ENCODE data around the gene KCNJ16.
"Not testable (repeated sequence)": the region's sequence is repeated elsewhere in the genome, so short reads cannot be mapped to it uniquely, and the experiment has no call there.

KCNJ16 gene

GRCh38 chr17:70074956-70075355 is at the start of gene KCNJ16:
KCNJ16 (plus strand) TSS chr17:70075225; CDS start chr17:70132088, 56,863 bp downstream.
- DNase-seq, result no peak

- DNase-seq, result no peak
These were observed 46.6 kb upstream of the KCNJ16 start for GRCh38 chr17:70028397-70028796.

GRCh38 chr17:70028978-70029767 is 45.9 kb upstream of the KCNJ16 start:
- no peak for DNase-seq

- DNase-seq, result no peak
These were observed 44.7 kb upstream of the KCNJ16 start for GRCh38 chr17:70030371-70030770.

- no peak for DNase-seq
These were observed 43.7 kb upstream of the KCNJ16 start for GRCh38 chr17:70031341-70031740.

GRCh38 chr17:70033165-70033564 is 41.9 kb upstream of the KCNJ16 start:
- DNase-seq, result no peak

GRCh38 chr17:70034158-70034557 is 40.9 kb upstream of the KCNJ16 start:
- no peak for DNase-seq

GRCh38 chr17:70037498-70037897 is 37.5 kb upstream of the KCNJ16 start:
- no peak for DNase-seq

- no peak for DNase-seq
These were observed 34.7 kb upstream of the KCNJ16 start for GRCh38 chr17:70040336-70040735.

- DNase-seq, result no peak
These were observed 34.0 kb upstream of the KCNJ16 start for GRCh38 chr17:70041061-70041460.

- no peak for DNase-seq
These were observed 33.5 kb upstream of the KCNJ16 start for GRCh38 chr17:70041540-70041939.

GRCh38 chr17:70045780-70046179 is 29.2 kb upstream of the KCNJ16 start:
- DNase-seq, result not testable (repeated sequence)

GRCh38 chr17:70047619-70048419 is 27.2 kb upstream of the KCNJ16 start:
- no peak for DNase-seq

- no peak for DNase-seq
These were observed 25.0 kb upstream of the KCNJ16 start for GRCh38 chr17:70049801-70050591.

GRCh38 chr17:70050931-70051330 is 24.1 kb upstream of the KCNJ16 start:
- DNase-seq, result no peak

GRCh38 chr17:70053241-70054234 is 21.5 kb upstream of the KCNJ16 start:
- no peak for DNase-seq

GRCh38 chr17:70055000-70055399 is 20.0 kb upstream of the KCNJ16 start:
- no peak for DNase-seq

GRCh38 chr17:70059071-70059470 is 16.0 kb upstream of the KCNJ16 start:
- no peak for DNase-seq

- DNase-seq, result no peak
These were observed 15.4 kb upstream of the KCNJ16 start for GRCh38 chr17:70059649-70060048.

GRCh38 chr17:70060415-70060814 is 14.6 kb upstream of the KCNJ16 start:
- no peak for DNase-seq

- no peak for DNase-seq
These were observed 7.9 kb upstream of the KCNJ16 start for GRCh38 chr17:70067134-70067533.

All from activated T-cell treated with anti-CD3 and anti-CD28 coated beads, Interleukin-2, amount 50 U/mL, for 1 hour (primary cell).